Germinal center (tissue), 1 donor: ENCODE results near the gene MARF1.
A peak's percentile ranks its signal among the peaks of the same experiment; 100 is the strongest.
"Not testable (repeated sequence)": the region's sequence is repeated elsewhere in the genome, so short reads cannot be mapped to it uniquely, and the experiment has no call there.

Source experiments
- DNase-seq: peaks from one replicate; pipeline ENCODE4 v3.0.0; 2012; ENCODE audit warnings: mixed read lengths, low spot score

MARF1 gene

GRCh38 chr16:15653227-15653626 is 10.3 kb upstream of the MARF1 start:
- DNase-seq: no peak

DNA sequence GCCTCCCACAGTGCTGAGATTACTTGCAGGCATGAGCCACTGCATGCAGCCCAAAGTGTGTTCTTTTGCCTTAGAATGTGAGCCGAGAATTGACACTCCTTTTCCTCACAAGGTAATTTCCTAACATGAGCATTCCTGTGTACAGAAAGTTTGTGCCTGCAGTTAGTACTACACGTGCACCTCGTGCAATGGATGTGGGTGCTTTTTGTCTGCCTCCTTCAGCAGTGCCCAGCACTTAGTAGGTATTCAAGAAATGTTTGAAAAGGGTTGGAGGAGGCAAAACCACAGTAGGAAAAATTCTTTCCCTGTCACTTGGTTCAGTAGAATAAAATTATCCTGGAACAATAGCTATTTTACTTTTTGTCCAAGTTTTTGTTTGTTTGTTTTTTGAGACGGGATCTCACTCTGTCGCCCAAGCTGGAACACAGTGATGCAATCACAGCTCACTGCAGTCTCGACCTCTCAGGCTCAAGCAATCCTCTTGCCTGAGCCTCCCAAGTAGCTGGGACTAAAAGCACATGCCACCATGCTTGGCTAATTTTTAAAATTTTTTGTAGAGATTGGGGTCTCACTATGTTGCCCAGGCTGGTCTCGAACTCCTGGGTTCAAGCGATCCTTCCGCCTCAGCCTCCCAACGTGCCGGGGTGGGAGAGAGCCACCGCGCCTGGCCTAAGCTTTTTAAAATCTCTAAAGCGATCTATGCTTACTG is 9.5 kb upstream of the MARF1 start:
- no peak for DNase-seq

GRCh38 chr16:15650698-15651171 is 7.8 kb upstream of the MARF1 start:
- DNase-seq: peak; percentile 27

- DNase-seq: peak; percentile 96
Measured at GRCh38 chr16:15650019-15650697, 7.2 kb upstream of the MARF1 start, which contains the start of gene NDE1. Gene NDE1, plus strand, starts transcription at chr16:15650245. Its CDS starts 14,534 bp downstream, at chr16:15664779.

GRCh38 chr16:15649727-15650018 is 6.7 kb upstream of the MARF1 start:
- no peak for DNase-seq

DNA sequence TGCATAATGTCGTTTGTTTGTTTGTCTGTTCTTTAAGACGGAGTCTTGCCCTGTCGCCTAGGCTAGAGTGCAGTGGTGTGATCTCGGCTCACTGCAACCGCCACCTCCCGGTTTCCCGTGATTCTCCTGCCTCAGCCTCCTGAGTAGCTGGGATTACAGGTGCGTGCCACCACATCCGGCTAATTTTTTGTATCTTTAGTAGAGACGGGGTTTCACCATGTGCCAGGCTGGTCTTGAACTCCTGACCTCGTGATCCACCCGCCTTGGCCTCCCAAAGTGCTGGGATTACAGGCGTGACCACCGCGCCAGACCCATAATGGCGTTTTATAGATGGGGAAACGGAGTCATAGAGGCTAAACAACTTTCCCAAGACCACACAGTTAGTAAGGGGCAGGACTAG is 6.4 kb upstream of the MARF1 start:
- not testable (repeated sequence) for DNase-seq

GRCh38 chr16:15648135-15648730 is 5.3 kb upstream of the MARF1 start:
- no peak for DNase-seq

- DNase-seq: no peak
Measured at GRCh38 chr16:15647294-15648014, 4.5 kb upstream of the MARF1 start.

- not testable (repeated sequence) for DNase-seq
Measured at GRCh38 chr16:15646557-15647293, 3.8 kb upstream of the MARF1 start.

DNA sequence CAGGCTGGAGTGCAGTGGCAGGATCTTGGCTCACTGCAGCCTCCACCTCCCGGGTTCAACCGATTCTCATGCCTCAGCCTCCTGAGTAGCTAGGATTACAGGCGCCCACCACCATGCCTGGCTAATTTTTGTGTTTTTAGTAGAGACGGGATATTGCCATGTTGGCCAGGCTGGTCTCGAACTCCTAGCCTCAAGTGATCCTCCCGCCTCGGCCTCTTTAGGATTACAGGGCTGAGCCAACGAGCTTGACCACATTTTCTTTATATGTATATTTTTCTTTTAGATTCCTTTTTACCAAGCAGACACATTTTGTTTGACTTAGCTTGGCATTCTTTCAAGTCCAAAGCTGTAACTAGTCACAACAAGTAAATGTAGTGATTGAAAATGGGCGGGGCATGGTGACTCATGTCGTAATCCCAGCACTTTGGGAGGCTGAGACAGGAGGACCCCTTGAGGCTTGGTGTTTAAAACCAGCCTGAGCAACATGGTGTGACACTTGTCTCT is 2.1 kb upstream of the MARF1 start:
- DNase-seq: not testable (repeated sequence)

DNA sequence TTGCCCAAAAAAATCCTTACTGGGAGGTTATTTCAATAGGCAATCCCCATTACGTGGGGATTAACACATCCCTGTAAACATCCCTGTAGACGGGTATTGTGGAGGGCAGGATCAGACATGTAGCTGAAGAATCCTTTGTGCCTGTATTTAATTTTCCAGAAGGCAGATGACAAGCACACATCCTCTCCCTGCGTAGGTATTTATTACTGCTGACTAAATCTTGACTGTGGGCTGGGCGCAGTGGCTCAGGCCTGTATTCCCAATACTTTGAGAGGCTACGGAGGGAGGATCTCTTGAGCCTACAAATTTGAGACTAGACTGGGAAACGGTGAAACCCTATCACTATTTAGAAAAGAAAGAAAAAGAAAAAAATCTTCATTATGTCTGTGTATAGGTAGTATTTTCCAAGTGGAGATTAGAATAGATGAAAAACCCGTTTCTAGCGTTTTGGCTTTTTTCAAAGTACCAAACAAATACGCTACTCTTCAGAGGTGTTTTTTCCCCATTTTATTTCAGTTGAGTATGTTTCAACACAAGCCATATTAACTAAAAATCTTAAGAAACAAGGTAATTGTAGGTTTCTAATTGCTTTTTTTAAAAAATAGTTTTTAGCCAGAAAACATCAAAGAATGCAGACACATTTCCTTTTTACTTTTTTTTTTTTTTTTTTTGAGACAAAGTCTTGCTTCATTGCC is 1.5 kb upstream of the MARF1 start:
- no peak for DNase-seq

- DNase-seq: no peak
Measured at GRCh38 chr16:15643946-15644250, 944 bp upstream of the MARF1 start.

DNA sequence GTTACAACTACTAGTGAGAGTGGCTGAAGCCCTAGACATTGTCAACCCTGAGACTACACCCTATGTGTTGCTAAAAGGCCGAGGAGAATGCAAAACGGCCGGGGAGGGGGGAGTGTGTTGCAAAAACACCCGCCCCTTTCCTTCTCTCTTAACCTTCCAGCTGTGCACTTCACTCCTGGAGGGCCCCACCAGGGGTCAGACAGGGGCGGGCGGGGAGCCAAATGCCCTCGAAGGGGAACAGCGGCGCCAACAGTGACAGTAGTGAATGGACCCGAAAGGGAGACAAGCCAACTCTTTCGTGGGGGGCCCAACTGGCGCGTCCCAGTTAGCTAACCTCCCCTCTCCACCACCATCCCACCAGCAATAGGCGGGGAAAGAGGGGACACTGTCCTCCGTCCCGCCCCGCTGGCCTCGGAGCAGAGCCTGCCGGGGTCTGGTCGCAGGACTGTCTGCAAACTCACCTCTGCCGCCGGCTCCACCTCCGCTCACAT is 352 bp downstream of the MARF1 start:
- peak; percentile 77 for DNase-seq

DNA sequence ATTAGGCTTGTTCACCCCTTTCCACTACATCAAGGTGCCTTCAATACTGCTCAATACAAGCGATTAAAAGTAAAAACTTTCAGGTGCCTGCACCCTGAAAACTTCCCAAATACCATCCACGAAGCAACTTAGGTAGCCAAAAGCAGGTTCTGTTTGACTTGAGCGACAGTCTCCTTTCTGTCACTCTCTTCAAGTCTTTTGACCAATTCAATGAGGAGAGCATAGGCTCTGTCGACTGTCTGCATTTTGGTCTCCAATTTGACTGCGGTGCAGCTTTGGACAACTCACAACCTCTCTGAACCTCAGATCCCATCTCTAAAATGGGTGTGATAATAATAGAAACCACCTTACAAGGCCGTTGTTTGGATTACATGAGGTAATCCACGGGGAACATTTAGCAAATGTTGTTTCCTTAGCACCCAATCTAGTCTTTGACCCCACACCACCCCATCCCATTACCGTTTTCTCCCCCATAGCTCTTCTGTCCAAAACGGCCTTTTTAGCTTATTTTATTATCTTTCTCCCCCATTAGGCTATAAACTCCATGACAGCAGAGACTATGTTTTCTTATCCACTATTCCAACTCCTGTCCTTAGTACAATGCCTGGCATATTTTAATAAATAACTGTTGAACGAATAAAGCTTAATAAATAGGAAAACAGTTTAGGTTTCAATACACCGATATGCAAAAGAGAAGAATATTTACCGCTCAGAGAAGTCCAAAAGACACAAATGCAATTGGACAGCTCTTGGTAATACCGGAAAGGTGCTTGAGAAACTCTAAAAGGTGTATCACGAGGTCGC is 999 bp downstream of the MARF1 start:
- no peak for DNase-seq

DNA sequence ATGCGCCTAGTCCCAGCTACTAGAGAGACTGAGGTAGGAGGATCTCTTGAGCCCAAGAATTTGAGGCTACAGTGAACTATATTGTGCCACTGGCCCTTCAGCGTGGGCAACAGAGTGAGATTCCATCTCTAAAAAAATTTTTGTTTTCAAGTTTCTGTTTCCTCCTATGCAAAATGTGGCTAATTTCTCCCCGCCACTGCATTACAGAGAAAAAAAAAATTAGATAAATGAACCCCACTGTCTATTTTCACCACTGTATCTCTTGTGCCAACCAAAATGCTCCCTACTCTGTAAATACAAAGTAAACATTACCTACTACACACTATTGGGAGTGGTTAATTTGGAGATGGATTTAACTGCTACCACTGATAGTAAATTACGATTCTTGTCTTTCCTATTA is 2.0 kb downstream of the MARF1 start:
- no peak for DNase-seq

- peak; percentile 38 for DNase-seq
Measured at GRCh38 chr16:15639061-15639568, 3.8 kb downstream of the MARF1 start.

DNA sequence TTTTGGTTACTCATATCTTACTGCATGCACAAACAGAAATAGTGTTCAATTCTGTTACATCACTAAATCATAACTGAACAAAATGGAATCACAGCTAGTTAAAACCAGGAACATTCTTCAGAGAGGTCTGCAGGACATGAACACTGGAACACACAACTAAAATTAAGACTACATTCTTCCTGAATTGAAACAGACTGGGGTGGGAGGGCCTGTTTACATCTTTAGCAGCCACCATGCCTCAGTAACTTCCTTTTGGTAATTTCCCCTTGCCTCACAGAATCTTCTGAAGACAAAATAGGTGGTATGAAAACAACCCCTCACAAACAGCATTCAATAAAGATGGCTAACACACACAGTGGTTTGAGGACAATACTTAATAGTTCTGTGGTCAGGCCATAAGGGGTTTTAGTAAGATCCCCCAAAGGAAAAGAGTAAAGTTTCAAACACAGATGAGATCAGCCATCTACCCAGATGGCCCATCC is 6.5 kb downstream of the MARF1 start:
- peak; percentile 54 for DNase-seq

DNA sequence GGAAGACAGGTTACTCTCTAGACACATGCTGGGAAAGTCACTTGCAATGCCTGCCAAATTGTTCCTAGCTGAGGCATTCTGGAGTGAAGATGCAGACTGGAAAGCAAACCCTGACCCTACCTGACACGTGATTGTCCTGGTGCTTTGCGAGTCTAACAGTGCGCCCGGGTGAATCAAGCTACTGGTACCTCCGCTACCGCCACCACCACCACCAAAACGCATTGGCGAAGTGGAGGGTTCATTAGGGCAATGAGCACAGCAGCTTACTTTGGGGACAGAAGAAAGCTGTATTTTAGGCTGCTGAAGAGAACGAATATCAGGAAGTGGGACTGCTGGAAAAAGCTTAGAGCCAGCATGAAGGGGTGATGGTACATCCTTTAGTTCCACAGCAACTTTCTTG is 7.0 kb downstream of the MARF1 start:
- no peak for DNase-seq

- DNase-seq: no peak
Measured at GRCh38 chr16:15631730-15632409, 11.1 kb downstream of the MARF1 start.
